Fibroblast of skin of left quadriceps (primary cell): ENCODE measurements around the gene FAM163A.
"Not testable (repeated sequence)": the region's sequence is repeated elsewhere in the genome, so short reads cannot be mapped to it uniquely, and the experiment has no call there.

ENCODE experiments used
- DNase-seq, 2 experiments: peaks; one replicate each; pipeline ENCODE4 v3.0.0-alpha.2; 2013; ENCODE audit warnings: low read depth in 2 of 2

The FAM163A gene

GRCh38 chr1:179855831-179856230, 112.7 kb downstream of the FAM163A start:
- DNase-seq: not testable (repeated sequence)

- DNase-seq: no peak
These were observed 113.2 kb downstream of the FAM163A start for GRCh38 chr1:179856296-179856695.

- no peak for DNase-seq
These were observed 113.9 kb downstream of the FAM163A start for GRCh38 chr1:179857009-179857408.

- DNase-seq: no peak
These were observed 117.6 kb downstream of the FAM163A start for GRCh38 chr1:179860652-179861051.

- no peak for DNase-seq
These were observed 122.3 kb downstream of the FAM163A start for GRCh38 chr1:179865377-179865776.
